NCI-H1436 (cell line): ENCODE data around the gene ACHE.
"Not testable (repeated sequence)": the region's sequence is repeated elsewhere in the genome, so short reads cannot be mapped to it uniquely, and the experiment has no call there.

ENCODE experiments used
- DNase-seq: peaks from one replicate; lab custom pipeline; 2025; lab: John Stamatoyannopoulos, UW

The ACHE gene

DNA sequence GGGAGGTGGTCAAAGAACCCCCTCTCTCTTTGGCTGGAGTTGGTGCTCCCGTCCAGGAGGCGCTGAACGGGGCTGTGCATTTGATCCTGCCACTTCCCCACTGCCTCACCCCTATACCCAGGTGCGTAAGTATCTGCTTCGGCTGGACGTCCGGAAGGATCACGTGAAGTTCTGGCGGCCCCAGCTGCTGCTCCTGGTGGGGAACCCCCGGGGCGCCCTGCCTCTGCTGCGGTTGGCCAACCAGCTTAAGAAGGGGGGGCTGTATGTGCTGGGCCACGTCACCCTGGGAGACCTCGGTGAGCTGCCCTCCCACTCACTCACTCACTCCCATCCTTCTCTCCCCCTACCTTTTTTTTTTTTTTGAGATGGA is 34.1 kb downstream of the ACHE start:
- DNase-seq = no peak

DNA sequence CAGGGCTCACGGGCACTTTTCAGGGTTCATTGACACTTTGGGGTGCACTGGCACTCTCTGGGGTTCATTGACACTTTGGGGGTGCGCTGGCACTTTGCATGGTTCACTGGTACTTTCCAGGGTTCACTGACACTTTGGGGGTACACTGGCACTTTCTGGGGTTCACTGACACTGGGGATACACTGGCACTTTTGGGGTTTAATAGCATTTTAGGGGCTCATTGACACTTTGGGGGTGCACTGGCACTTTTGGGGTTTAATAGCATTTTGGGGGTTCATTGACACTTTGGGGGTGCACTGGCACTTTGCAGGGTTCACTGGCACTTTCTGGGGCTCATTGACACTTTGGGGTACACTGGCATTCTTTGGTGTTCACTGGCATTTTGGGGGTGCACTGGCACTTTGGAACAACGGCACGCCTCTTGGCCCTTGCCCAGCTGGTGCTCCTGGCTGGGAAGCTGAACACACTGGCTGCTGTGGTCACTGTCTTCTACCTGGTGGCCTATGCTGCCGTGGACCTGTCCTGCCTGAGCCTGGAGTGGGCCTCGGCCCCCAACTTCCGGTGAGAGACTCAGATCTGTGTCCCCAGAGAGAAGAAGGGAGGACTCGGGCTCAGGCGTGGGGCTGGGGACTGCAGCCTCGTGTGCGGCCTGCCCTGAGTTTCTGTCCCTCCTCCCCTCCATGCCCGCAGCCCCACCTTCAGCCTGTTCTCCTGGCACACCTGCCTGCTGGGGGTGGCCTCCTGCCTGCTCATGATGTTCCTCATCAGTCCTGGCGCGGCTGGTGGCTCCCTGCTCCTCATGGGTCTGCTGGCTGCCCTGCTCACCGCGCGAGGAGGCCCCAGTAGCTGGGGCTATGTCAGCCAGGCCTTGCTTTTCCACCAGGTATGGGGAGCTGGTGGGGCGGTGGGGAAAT is 34.7 kb downstream of the ACHE start:
- DNase-seq = no peak

DNA sequence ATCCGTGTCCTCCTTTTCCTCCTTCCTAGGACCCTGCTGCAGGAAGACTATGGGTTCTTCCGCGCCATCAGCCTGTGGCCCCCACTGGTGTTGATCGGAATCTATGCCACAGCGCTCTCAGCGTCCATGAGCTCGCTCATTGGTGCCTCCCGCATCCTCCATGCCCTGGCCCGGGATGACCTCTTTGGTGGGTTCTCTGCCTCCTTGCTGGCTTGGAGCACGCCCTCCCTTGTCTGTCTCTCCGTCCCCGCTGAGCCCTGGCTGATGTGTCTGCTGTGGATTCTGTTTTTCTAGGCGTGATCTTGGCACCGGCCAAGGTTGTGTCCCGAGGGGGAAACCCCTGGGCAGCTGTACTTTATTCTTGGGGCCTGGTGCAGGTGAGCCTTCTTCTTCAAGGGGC is 35.8 kb downstream of the ACHE start:
- no peak for DNase-seq

DNA sequence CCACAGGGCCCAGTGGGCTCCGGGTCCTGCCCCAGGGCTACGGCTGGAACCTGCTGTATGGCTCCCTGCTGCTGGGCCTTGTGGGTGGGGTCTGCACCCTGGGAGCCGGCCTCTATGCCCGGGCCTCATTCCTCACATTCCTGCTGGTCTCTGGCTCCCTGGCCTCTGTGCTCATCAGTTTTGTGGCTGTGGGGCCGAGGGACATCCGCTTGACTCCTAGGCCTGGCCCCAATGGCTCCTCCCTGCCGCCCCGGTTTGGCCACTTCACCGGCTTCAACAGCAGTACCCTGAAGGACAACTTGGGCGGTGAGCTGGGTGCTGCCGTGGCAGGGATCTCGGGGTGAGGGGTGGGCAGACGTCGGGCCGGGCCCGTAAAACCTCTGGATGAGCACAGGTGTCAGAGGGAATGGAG is 38.8 kb downstream of the ACHE start:
- DNase-seq = no peak

DNA sequence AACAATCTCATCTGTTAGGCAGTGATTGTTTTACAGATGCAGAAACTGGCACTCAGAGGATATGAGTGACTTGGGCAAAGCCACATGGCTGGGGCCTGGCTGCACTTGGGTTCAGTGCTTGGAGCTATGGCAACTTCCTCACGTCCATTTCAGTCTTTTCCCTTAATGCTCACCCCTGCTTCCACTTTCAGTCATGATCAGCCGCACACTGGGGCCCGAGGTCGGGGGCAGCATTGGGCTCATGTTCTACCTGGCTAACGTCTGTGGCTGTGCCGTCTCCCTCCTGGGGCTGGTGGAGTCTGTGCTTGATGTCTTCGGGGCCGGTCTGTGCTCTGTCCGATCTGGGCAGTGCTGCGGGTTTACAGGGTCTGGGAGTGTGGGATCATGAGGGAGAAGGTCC is 40.2 kb downstream of the ACHE start:
- no peak for DNase-seq

DNA sequence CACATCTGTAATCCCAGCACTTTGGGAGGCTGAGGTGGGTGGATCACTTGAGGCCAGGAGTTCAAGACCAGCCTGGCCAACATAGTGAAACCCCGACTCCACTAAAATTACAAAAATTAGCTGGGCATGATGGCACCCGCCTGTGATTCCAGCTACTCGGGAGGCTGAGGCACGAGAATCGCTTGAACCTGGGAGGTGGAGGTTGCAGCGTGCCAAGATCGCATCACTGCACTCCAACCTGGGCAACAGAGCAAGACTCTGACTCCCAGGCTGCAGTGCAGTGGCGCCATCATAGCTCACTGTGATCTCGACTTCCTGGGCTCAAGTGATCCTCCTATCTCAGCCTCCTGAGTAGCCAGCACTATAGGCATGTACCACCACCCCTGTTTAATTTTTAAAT is 40.8 kb downstream of the ACHE start:
- DNase-seq = not testable (repeated sequence)

DNA sequence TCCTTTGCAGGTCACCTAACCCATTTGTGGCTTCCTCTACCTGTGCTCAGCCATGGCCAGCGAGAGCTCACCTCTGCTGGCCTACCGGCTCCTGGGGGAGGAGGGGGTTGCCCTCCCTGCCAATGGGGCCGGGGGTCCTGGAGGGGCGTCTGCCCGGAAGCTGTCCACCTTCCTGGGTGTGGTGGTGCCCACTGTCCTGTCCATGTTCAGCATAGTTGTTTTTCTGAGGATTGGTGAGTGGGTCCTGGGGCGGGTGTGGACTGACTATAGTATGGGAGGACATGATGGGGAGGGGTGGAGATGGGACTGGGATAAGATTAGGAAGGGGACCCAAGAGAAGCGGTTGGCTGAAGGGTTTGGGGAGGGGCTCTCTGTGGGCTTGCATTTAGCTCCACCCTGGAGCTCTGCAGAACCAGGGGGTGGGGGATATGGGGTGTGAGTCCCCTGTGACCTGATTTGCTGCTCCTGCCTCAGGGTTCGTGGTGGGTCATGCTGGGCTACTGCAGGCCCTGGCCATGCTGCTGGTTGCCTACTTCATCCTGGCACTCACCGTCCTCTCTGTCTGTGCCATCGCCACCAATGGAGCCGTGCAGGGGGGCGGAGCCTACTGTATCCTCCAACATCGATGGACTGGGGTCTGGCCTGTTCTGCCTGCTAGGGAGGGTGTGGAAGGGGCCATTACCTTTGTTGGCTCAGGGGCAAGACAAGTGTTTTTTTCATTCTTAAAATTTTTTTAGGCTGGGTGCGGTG is 41.4 kb downstream of the ACHE start:
- no peak for DNase-seq

DNA sequence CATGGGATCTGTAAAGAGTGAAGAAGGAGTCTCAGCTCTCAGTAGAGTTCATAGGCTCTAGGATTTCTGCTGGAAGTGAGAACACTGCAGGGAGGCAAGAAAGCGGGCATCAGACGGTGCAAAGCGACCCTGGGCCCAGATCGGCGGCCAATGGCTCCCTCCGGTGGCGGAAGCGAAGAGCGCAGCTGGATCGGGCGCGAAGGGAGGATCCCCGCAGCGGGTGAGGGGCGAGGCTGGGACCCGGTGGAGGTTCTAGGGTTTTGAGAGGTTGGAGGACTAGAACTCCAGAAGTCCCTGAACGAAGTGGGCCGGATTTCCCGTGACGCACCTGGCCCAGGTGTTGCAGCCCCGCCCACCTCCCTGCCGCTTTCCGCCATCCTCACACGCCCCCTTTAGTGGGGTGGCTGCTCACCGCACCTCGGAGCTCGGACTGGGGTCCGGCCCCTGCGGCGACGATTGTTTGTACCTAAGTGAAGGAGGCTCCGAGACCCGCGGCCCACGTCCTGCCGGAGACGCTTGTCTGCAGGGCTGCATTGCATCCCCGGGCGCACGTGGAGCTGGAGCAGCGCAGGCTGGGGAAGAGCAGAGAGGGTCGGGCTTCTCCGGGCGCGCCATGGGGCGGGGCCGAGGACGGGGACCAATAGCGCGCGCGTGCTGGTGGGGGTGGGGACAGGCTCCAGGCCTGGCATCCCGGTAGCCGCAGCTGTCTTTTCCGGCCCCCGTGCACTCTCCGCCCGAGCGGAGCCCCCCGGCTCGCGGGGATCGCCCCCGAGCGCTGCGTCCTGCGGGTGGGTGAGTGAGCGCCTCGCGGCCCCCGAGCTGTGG is 43.4 kb downstream of the ACHE start, which contains the start of gene SLC12A9:
SLC12A9 (plus strand) TSS at position 666 of the 825 bp plus-strand sequence. CDS start 1,485 bp downstream, outside the sequence.
- peak; percentile 84 for DNase-seq

DNA sequence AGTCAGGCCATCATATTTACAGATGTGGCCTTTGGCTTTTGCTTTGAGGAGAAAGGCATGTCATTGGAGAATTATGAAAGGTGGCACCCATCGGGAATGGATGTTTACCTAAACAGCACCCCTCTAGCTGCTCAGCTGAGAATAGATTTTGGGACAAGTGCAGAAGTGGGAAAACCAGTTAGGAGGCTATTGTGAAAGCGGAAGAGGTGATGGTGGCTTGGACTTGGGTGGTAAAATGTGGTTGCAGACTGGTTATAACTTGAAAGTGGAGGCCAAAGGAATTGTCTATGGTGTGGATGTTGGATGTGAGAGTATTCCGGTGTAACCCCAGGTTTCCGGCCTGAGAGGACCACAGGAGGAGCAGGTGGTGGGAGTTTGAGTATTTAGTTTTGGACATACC is 48.3 kb downstream of the ACHE start:
- DNase-seq = no peak

DNA sequence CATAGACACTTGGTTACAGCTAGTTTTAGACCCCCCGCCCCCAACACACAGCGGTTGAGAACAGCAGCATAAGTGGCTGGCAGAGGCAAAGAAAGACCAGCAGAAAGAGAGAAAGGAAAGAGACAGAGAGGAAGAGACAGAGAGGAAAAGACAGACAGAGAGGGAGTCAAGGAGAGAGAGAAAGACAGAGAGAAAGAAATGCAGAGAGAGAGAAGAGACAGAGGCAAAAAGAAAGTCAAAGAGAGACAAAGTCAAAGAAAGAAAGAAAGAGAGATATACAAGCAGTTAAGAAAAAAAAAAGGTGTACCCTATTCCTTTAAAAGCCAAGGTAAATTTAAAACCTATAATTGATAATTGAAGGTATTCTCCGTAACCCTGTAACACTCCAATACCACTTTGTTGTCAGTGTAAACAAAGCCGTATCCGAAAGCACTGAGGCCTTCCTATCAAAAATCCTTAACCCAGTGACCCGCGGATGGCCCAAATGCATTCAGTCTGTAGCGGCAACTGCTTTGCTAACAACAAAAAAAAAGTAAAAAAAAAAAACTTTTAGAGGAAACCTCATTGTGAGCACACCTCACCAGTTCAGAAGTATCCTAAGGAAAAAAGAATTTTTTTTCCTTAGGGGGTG is 55.1 kb downstream of the ACHE start:
- DNase-seq = no peak
